HG03575 (cell line): ENCODE data around the gene KRT40.

ENCODE experiments used
- ATAC-seq: cut with Tn5 transposase; IDR thresholded peaks from one replicate; pipeline ENCODE4 v1.9.1; 2021; ENCODE audit not compliant: unreplicated experiment, insufficient number of reproducible peaks, low FRiP score; ENCODE audit errors: extremely low read depth

Gene KRT40

GRCh38 chr17:40931311-40931710, 52.8 kb downstream of the KRT40 start:
- no peak for ATAC-seq
